ENCODE results near the gene CAP2. TPM values are rescaled to one million over a fixed set of nuclear protein-coding genes. Genes with fewer than 3 reads are reported as not detected.

The CAP2 gene
- total and polyA plus RNA-seq, 8 donors = 0.61 to 78.8 (median 4.2) TPM

- DNase-seq = no peak
- H3K27ac ChIP-seq = peak overlapping the region in 1 of 5 donors; percentile 9
- TF ChIP-seq CTCF (IDR thresholded peaks at IDR 0.05) (peak in 1 of 7 experiments; percentile 13), EP300 (IDR thresholded peaks at IDR 0.05) (no peak), POLR2A (IDR thresholded peaks at IDR 0.05) (no peak), POLR2AphosphoS5 (IDR thresholded peaks at IDR 0.05) (no peak)
- H3K27me3 ChIP-seq = no peaks in the 10 kb centered on the region
- intact Hi-C loops (cut with DNase I; ENCODE audit: low total_unique reads) = no loop called here
- H3K9me3 ChIP-seq = no peaks in the 10 kb centered on the region
- H3K36me3 ChIP-seq = no peaks in the 10 kb centered on the region
- H3K4me3 ChIP-seq = no peak overlapping the region
- 60 to 84% (median 79%) methylated on average over 5 of the region's 5 CpGs for WGBS, 5 donors
- H3K4me1 ChIP-seq = peaks cover 0 to 13% (median 0%) of the 10 kb centered on the region in 4 donors
Observed at GRCh38 chr6:17505062-17505476, 111.7 kb downstream of the CAP2 start.

- 92 to 95% (median 93%) methylated on average over 5 of the region's 5 CpGs for WGBS, 5 donors
- TF ChIP-seq CTCF (IDR thresholded peaks at IDR 0.05) = no peak
- no peak for TF ChIP-seq EP300 (IDR thresholded peaks at IDR 0.05)
- TF ChIP-seq POLR2A (IDR thresholded peaks at IDR 0.05) = no peak
- TF ChIP-seq POLR2AphosphoS5 (IDR thresholded peaks at IDR 0.05) = no peak
- intact Hi-C loops (cut with DNase I; ENCODE audit: low total_unique reads) = no loop called here
- H3K4me1 ChIP-seq = peaks cover 0 to 13% (median 0%) of the 10 kb centered on the region in 4 donors
- H3K4me3 ChIP-seq = no peak overlapping the region
- H3K36me3 ChIP-seq = no peaks in the 10 kb centered on the region
- H3K9me3 ChIP-seq = no peaks in the 10 kb centered on the region
- no peak overlapping the region for H3K27ac ChIP-seq
- no peak for DNase-seq
- H3K27me3 ChIP-seq = no peaks in the 10 kb centered on the region
Observed at GRCh38 chr6:17505767-17506280, 112.4 kb downstream of the CAP2 start.

DNA sequence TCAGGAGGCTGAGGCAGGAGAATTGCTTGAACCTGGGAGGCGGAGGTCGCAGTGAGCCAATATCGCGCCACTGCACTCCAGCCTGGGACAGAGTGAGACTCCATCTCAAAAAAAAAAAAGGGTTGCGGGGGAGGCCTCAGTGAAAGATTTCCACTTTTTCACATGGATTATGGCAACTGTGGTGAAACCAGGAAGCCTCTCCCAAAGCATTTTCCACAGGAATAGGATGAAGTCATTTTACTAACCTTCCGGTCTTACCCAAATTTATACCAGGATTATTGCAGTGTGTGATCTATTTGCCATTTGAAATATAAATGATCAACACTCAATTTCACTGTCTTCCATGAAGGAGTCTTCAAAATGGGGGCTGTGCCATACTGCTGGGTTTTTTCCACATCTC lies 113.1 kb downstream of the CAP2 start:
- intact Hi-C loops (cut with DNase I; ENCODE audit: low total_unique reads) = no loop called here
- DNase-seq = no peak
- H3K4me3 ChIP-seq = no peak overlapping the region
- H3K4me1 ChIP-seq = peaks cover 0 to 13% (median 0%) of the 10 kb centered on the region in 4 donors
- 96 to 99% (median 97%) methylated on average over 6 of the region's 6 CpGs for WGBS, 5 donors
- no peaks in the 10 kb centered on the region for H3K36me3 ChIP-seq
- H3K27me3 ChIP-seq = no peaks in the 10 kb centered on the region
- no peak for TF ChIP-seq POLR2AphosphoS5 (IDR thresholded peaks at IDR 0.05)
- no peak for TF ChIP-seq POLR2A (IDR thresholded peaks at IDR 0.05)
- no peak for TF ChIP-seq CTCF (IDR thresholded peaks at IDR 0.05)
- no peak for TF ChIP-seq EP300 (IDR thresholded peaks at IDR 0.05)
- H3K9me3 ChIP-seq = no peaks in the 10 kb centered on the region
- no peak overlapping the region for H3K27ac ChIP-seq

DNA sequence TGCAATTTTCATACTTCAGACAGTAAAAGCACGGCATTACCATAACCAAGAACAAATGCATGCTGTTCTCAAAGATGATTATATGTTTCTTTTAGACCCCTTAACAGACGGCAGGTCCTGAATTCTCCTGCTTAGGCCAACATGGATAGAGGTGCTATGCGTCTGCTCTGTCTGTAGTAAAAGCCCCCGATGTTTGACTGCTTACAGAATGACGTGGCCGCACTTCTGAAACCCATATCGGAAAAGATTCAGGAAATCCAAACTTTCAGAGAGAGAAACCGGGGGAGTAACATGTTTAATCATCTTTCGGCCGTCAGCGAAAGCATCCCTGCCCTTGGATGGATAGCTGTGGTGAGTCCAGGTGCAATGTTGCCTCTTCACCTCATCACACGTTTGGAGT lies 113.6 kb downstream of the CAP2 start:
- no peak for DNase-seq
- no peak overlapping the region for H3K27ac ChIP-seq
- H3K9me3 ChIP-seq = no peaks in the 10 kb centered on the region
- peaks cover 0 to 12% (median 0%) of the 10 kb centered on the region in 4 donors for H3K4me1 ChIP-seq
- 91 to 95% (median 92%) methylated on average over 12 of the region's 12 CpGs for WGBS, 5 donors
- intact Hi-C loops (cut with DNase I; ENCODE audit: low total_unique reads) = no loop called here
- no peak overlapping the region for H3K4me3 ChIP-seq
- no peaks in the 10 kb centered on the region for H3K27me3 ChIP-seq
- TF ChIP-seq POLR2AphosphoS5 (IDR thresholded peaks at IDR 0.05) (no peak), EP300 (IDR thresholded peaks at IDR 0.05) (no peak), CTCF (IDR thresholded peaks at IDR 0.05) (no peak)
- no peaks in the 10 kb centered on the region for H3K36me3 ChIP-seq
